Parathyroid adenoma (tissue), 2 donors: Measurements from ENCODE around the gene SERTAD3.
A peak's percentile ranks its signal among the peaks of the same experiment; 100 is the strongest.

Experiments
- H2AFZ ChIP-seq: fragments of 300-600 bp; sonication (generic); one replicate; pipeline ENCODE4 v1.7.0; 2017; ENCODE audit warnings: antibody characterized with exemption, mild to moderate bottlenecking
- H3K27ac ChIP-seq: fragments of 300-600 bp; sonication (generic); one replicate; pipeline ENCODE4 v1.7.0; 2017
- H3K27me3 ChIP-seq: fragments of 300-600 bp; sonication (generic); one replicate; pipeline ENCODE4 v1.7.0; 2017; ENCODE audit warnings: low read length; ENCODE audit not compliant: control insufficient read depth, insufficient read depth
- H3K36me3 ChIP-seq: fragments of 300-600 bp; sonication (generic); one replicate; pipeline ENCODE4 v1.7.0; 2017; ENCODE audit warnings: low read length; ENCODE audit not compliant: control insufficient read depth, insufficient read depth
- H3K4me1 ChIP-seq: fragments of 300-600 bp; sonication (generic); one replicate; pipeline ENCODE4 v1.7.0; 2017; ENCODE audit warnings: control low read depth
- H3K4me2 ChIP-seq: fragments of 300-600 bp; sonication (generic); one replicate; pipeline ENCODE4 v1.7.0; 2017; ENCODE audit warnings: low read length
- H3K4me3 ChIP-seq: fragments of 300-600 bp; sonication (generic); one replicate; pipeline ENCODE4 v1.7.0; 2017; ENCODE audit warnings: low read depth, low read length
- H3K79me2 ChIP-seq: fragments of 300-600 bp; sonication (generic); one replicate; pipeline ENCODE4 v1.7.0; 2017; ENCODE audit warnings: control low read depth
- H3K9ac ChIP-seq: fragments of 300-600 bp; sonication (generic); one replicate; pipeline ENCODE4 v1.7.0; 2017; ENCODE audit warnings: mild to moderate bottlenecking
- H3K9me3 ChIP-seq: fragments of 300-600 bp; sonication (generic); one replicate; pipeline ENCODE4 v1.7.0; 2017; ENCODE audit warnings: low read length; ENCODE audit not compliant: control insufficient read depth
- CTCF ChIP-seq: fragments of 300-600 bp; sonication (generic); IDR thresholded peaks from one replicate; pipeline ENCODE4 v1.7.0; 2017; ENCODE audit warnings: antibody characterized with exemption, mild to moderate bottlenecking
- donor health status: primary hyperparathyroidism.

SERTAD3 gene

GRCh38 chr19:40414542-40415535 lies 29.3 kb downstream of the SERTAD3 start:
- Histone ChIP-seq H3K9me3 (no peaks in the 10 kb centered on the region), H3K4me1 (peaks cover 45% of the 10 kb centered on the region)

DNA sequence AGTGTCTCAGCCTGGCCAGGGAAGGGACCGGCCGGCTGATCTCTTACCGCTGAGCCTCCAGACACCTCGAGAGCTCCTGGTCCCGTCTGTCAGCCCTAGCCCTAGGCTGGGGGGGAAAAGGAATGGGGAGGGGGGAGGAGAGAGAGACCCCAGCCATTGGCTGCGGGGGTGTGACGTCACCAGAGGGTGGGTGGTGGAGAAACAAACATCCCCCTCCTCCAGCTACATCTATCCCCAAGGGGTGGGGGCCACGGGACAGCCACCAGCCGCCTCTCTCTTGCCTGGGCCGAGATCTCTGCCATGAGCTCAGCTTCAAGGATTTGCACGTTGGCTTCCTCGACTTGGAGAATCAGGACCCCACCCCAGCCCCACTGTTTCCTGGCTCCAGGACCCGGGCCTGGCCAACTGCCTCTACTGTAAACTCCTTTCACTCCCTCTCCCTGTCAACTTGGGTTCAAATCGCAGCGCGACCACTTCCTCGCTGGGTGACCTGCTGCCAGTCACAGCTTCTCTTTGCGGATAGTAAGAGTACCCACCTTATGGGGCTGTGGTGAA lies 30.8 kb downstream of the SERTAD3 start, which contains the start of gene PRX:
PRX (minus strand) TSS at position 88 of the 555 bp plus-strand sequence. CDS start 5,446 bp downstream, outside the sequence.
- Histone ChIP-seq H3K27ac (peak within 1 kb of the TSS; percentile 68), H3K27me3 (no peaks in the 10 kb centered on the region), H3K4me1 (peaks cover 45% of the 10 kb centered on the region), H3K4me3 (no peak within 1 kb of the TSS), H3K79me2 (no peaks in the 10 kb centered on the region), H3K9me3 (no peaks in the 10 kb centered on the region), H3K36me3 (no peaks in the 10 kb centered on the region), H3K4me2 (peak within 1 kb of the TSS; percentile 41), H2AFZ (no peak within 1 kb of the TSS), H3K9ac (no peak within 1 kb of the TSS)
- TF ChIP-seq CTCF: no peak

More at GRCh38 chr19:40414542-40415535, 29.3 kb downstream of the SERTAD3 start:
- no peak for TF ChIP-seq CTCF
- Histone ChIP-seq H3K36me3 (no peaks in the 10 kb centered on the region), H3K4me3 (no peak overlapping the region), H3K9ac (no peak overlapping the region), H3K27ac (peak overlapping the region; percentile 40), H2AFZ (peak overlapping the region; percentile 69), H3K79me2 (no peaks in the 10 kb centered on the region), H3K27me3 (no peaks in the 10 kb centered on the region), H3K4me2 (peak overlapping the region; percentile 52)

- Histone ChIP-seq H3K9me3 (no peaks in the 10 kb centered on the region), H3K27me3 (no peaks in the 10 kb centered on the region), H3K4me2 (no peak overlapping the region), H3K36me3 (no peaks in the 10 kb centered on the region), H3K27ac (peak overlapping the region; percentile 30), H3K4me1 (peaks cover 45% of the 10 kb centered on the region), H2AFZ (no peak overlapping the region), H3K79me2 (no peaks in the 10 kb centered on the region), H3K4me3 (no peak overlapping the region), H3K9ac (no peak overlapping the region)
- no peak for TF ChIP-seq CTCF
Measured at GRCh38 chr19:40412866-40413265, 31.3 kb downstream of the SERTAD3 start.

- Histone ChIP-seq H3K9ac (no peak overlapping the region), H3K27me3 (no peaks in the 10 kb centered on the region), H3K36me3 (no peaks in the 10 kb centered on the region), H3K9me3 (no peaks in the 10 kb centered on the region), H3K4me3 (peak overlapping the region; percentile 20), H3K4me2 (peak overlapping the region; percentile 41), H3K27ac (peak overlapping the region; percentile 68), H3K4me1 (peaks cover 37% of the 10 kb centered on the region), H2AFZ (peak overlapping the region; percentile 88), H3K79me2 (no peaks in the 10 kb centered on the region)
- no peak for TF ChIP-seq CTCF
Measured at GRCh38 chr19:40411958-40412499, 32.1 kb downstream of the SERTAD3 start.
